Neuronal stem cell (in vitro differentiated cells): ENCODE data around the gene RNF224.
A peak's percentile ranks its signal among the peaks of the same experiment; 100 is the strongest.

ENCODE experiments used
- DNase-seq: peaks from one replicate; pipeline ENCODE4 v3.0.0-alpha.2; 2013; ENCODE audit warnings: low spot score
- H2AFZ ChIP-seq: one replicate; pipeline ENCODE4 v1.6.1; 2013; ENCODE audit warnings: mild to moderate bottlenecking, low read length, inconsistent platforms
- H2AK5ac ChIP-seq: 2 replicates; pipeline ENCODE4 v1.6.1; 2013; ENCODE audit warnings: low read depth, mild to moderate bottlenecking, inconsistent platforms, low read length, moderate library complexity, mixed read lengths
- H2BK120ac ChIP-seq: 2 replicates; pipeline ENCODE4 v1.6.1; 2013; ENCODE audit warnings: low read depth, mild to moderate bottlenecking, inconsistent platforms, low read length, moderate library complexity, mixed read lengths
- H2BK12ac ChIP-seq: one replicate; pipeline ENCODE4 v1.6.1; 2013; ENCODE audit warnings: low read length, inconsistent platforms
- H2BK15ac ChIP-seq: 2 replicates; pipeline ENCODE4 v1.6.1; 2013; ENCODE audit warnings: mild to moderate bottlenecking, low read length, inconsistent platforms, mixed read lengths
- H2BK5ac ChIP-seq: one replicate; pipeline ENCODE4 v1.6.1; 2013; ENCODE audit warnings: inconsistent platforms, mild to moderate bottlenecking, low read length, moderate library complexity
- H3K14ac ChIP-seq: one replicate; pipeline ENCODE4 v1.6.1; 2013; ENCODE audit warnings: low read length, inconsistent platforms
- H3K18ac ChIP-seq: 2 replicates; pipeline ENCODE4 v1.6.1; 2013; ENCODE audit warnings: low read length, inconsistent platforms
- H3K23ac ChIP-seq: 2 replicates; pipeline ENCODE4 v1.6.1; 2013; ENCODE audit warnings: low read depth, mild to moderate bottlenecking, mixed read lengths, low read length, inconsistent platforms; ENCODE audit not compliant: poor library complexity
- H3K27ac ChIP-seq: replicated peaks from 3 replicates; pipeline ENCODE4 v1.5.1; 2013; ENCODE audit warnings: low read length, inconsistent platforms
- H3K27me3 ChIP-seq, 3 experiments: 2 replicates each; pipeline ENCODE4 v1.6.1; 2013; ENCODE audit warnings: low read length in 3 of 3, mild to moderate bottlenecking in 2 of 3, inconsistent platforms in 1 of 3, low read depth in 1 of 3, mixed read lengths in 1 of 3, moderate library complexity in 1 of 3; ENCODE audit not compliant: control insufficient read depth in 3 of 3, insufficient read depth in 3 of 3
- H3K36me3 ChIP-seq, 2 donors: replicated peaks in 1 of 2; 2 replicates each; pipeline ENCODE4 v1.6.1; 2013; ENCODE audit warnings: low read length in 2 of 2; ENCODE audit not compliant: control insufficient read depth in 2 of 2, insufficient read depth in 2 of 2
- H3K4ac ChIP-seq: 2 replicates; pipeline ENCODE4 v1.6.1; 2013; ENCODE audit warnings: inconsistent platforms, mild to moderate bottlenecking, low read length, moderate library complexity
- H3K4me1 ChIP-seq, 2 donors: 1 replicate in 1 of 2; 2 replicates in 1 of 2; pipeline ENCODE4 v1.6.1; 2013; ENCODE audit warnings: low read length in 2 of 2, low read depth in 1 of 2; ENCODE audit not compliant: control insufficient read depth in 2 of 2, insufficient read depth in 1 of 2
- H3K4me2 ChIP-seq: one replicate; pipeline ENCODE4 v1.6.1; 2013; ENCODE audit warnings: mild to moderate bottlenecking, low read length, inconsistent platforms; ENCODE audit not compliant: insufficient read depth, poor library complexity, severe bottlenecking
- H3K4me3 ChIP-seq, 2 donors: 2 replicates each; pipeline ENCODE4 v1.5.1; 2013; ENCODE audit warnings: low read length in 2 of 2, mild to moderate bottlenecking in 2 of 2, inconsistent platforms in 1 of 2, moderate library complexity in 1 of 2
- H3K79me1 ChIP-seq: one replicate; pipeline ENCODE4 v1.6.1; 2013; ENCODE audit warnings: low read depth, mild to moderate bottlenecking, inconsistent platforms, low read length, moderate library complexity
- H3K9ac ChIP-seq: one replicate; pipeline ENCODE4 v1.6.1; 2013; ENCODE audit warnings: mild to moderate bottlenecking, low read depth, low read length, inconsistent platforms; ENCODE audit not compliant: poor library complexity
- H3K9me3 ChIP-seq, 2 donors: replicated peaks in 1 of 2; 2 replicates each; pipeline versions ENCODE3 to v1.6.1; 2013; ENCODE audit warnings: low read length in 2 of 2, mild to moderate bottlenecking in 2 of 2, inconsistent platforms in 1 of 2, low read depth in 1 of 2, mixed read lengths in 1 of 2, moderate library complexity in 1 of 2; ENCODE audit not compliant: control insufficient read depth in 2 of 2, insufficient read depth in 1 of 2
- H4K8ac ChIP-seq: one replicate; pipeline ENCODE4 v1.6.1; 2013; ENCODE audit warnings: low read depth, mild to moderate bottlenecking, inconsistent platforms, low read length, moderate library complexity
- H4K91ac ChIP-seq: one replicate; pipeline ENCODE4 v1.6.1; 2013; ENCODE audit warnings: low read length, low read depth, mild to moderate bottlenecking, inconsistent platforms; ENCODE audit not compliant: poor library complexity
- WGBS, 2 donors: extraction: QIAGEN DNeasy Blood & Tissue Kit; methylation state at CpG; one replicate each; pipeline ENCODE4 v1.1.7; 2013; ENCODE audit warnings: missing lambda C conversion rate in 2 of 2, mixed read lengths in 1 of 2; ENCODE audit not compliant: insufficient read length in 2 of 2, insufficient replicate concordance in 1 of 2; ENCODE audit errors: extremely low coverage in 2 of 2; 5-methylcytosine and 5-hydroxymethylcytosine counted together

RNF224 gene

GRCh38 chr9:137191691-137192447 lies 35.4 kb upstream of the RNF224 start:
- no peak overlapping the region for H3K23ac ChIP-seq
- no peak for DNase-seq
- no CpG with 5 or more reads among the region's 22 CpGs for WGBS, 2 donors
- peaks cover 17 to 21% of the 10 kb centered on the region in 2 donors for H3K4me1 ChIP-seq
- no peak overlapping the region for H3K9ac ChIP-seq
- peaks cover 12 to 33% of the 10 kb centered on the region in 2 donors for H3K36me3 ChIP-seq
- no peak overlapping the region for H2BK12ac ChIP-seq
- no peak overlapping the region for H2BK120ac ChIP-seq
- H3K27ac ChIP-seq = no peak overlapping the region
- H3K4ac ChIP-seq = no peak overlapping the region
- H3K79me1 ChIP-seq = peaks cover 39% of the 10 kb centered on the region
- no peak overlapping the region for H2BK5ac ChIP-seq
- peaks cover 0 to 2% (median 0%) of the 10 kb centered on the region in 3 experiments for H3K27me3 ChIP-seq
- no peak overlapping the region for H3K4me3 ChIP-seq
- H2AFZ ChIP-seq = no peak overlapping the region
- no peak overlapping the region for H2BK15ac ChIP-seq
- H4K8ac ChIP-seq = no peak overlapping the region
- no peak overlapping the region for H4K91ac ChIP-seq
- no peak overlapping the region for H3K18ac ChIP-seq
- H2AK5ac ChIP-seq = no peak overlapping the region
- peaks cover 0 to 1% of the 10 kb centered on the region in 2 donors for H3K9me3 ChIP-seq
- H3K4me2 ChIP-seq = no peak overlapping the region
- H3K14ac ChIP-seq = no peak overlapping the region

GRCh38 chr9:137192448-137192780 lies 34.9 kb upstream of the RNF224 start:
- no peak overlapping the region for H3K4me2 ChIP-seq
- H3K4me1 ChIP-seq = peaks cover 17 to 19% of the 10 kb centered on the region in 2 donors
- H3K4ac ChIP-seq = no peak overlapping the region
- DNase-seq = no peak
- H3K18ac ChIP-seq = no peak overlapping the region
- H2BK15ac ChIP-seq = no peak overlapping the region
- H3K9ac ChIP-seq = no peak overlapping the region
- H2BK12ac ChIP-seq = no peak overlapping the region
- peaks cover 0 to 1% of the 10 kb centered on the region in 2 donors for H3K9me3 ChIP-seq
- no peak overlapping the region for H3K23ac ChIP-seq
- H3K27me3 ChIP-seq = peaks cover 0 to 2% (median 0%) of the 10 kb centered on the region in 3 experiments
- H2BK5ac ChIP-seq = no peak overlapping the region
- peaks cover 7 to 28% of the 10 kb centered on the region in 2 donors for H3K36me3 ChIP-seq
- H3K27ac ChIP-seq = no peak overlapping the region
- no peak overlapping the region for H3K4me3 ChIP-seq
- H4K91ac ChIP-seq = no peak overlapping the region
- no peak overlapping the region for H2BK120ac ChIP-seq
- H2AFZ ChIP-seq = no peak overlapping the region
- no peak overlapping the region for H2AK5ac ChIP-seq
- no peak overlapping the region for H4K8ac ChIP-seq
- no peak overlapping the region for H3K14ac ChIP-seq
- peaks cover 39% of the 10 kb centered on the region for H3K79me1 ChIP-seq
- no CpG with 5 or more reads among the region's 10 CpGs for WGBS, 2 donors

GRCh38 chr9:137192859-137193258 lies 34.4 kb upstream of the RNF224 start:
- WGBS, 2 donors = no CpG with 5 or more reads among the region's 2 CpGs
- Histone ChIP-seq H3K36me3 (peaks cover 7 to 28% of the 10 kb centered on the region in 2 donors), H3K79me1 (peaks cover 39% of the 10 kb centered on the region), H2AK5ac (no peak overlapping the region), H2BK15ac (no peak overlapping the region), H3K14ac (no peak overlapping the region), H3K18ac (no peak overlapping the region), H3K4me2 (no peak overlapping the region), H3K9me3 (peaks cover 0 to 1% of the 10 kb centered on the region in 2 donors), H3K9ac (no peak overlapping the region), H4K91ac (no peak overlapping the region), H4K8ac (no peak overlapping the region), H2BK120ac (no peak overlapping the region), H3K23ac (no peak overlapping the region), H2AFZ (no peak overlapping the region), H3K27me3 (peaks cover 0 to 2% (median 0%) of the 10 kb centered on the region in 3 experiments), H3K4me3 (no peak overlapping the region), H2BK12ac (no peak overlapping the region), H3K27ac (no peak overlapping the region), H2BK5ac (peak overlapping the region; percentile 53), H3K4ac (no peak overlapping the region), H3K4me1 (peaks cover 14 to 15% of the 10 kb centered on the region in 2 donors)
- DNase-seq = no peak

DNA sequence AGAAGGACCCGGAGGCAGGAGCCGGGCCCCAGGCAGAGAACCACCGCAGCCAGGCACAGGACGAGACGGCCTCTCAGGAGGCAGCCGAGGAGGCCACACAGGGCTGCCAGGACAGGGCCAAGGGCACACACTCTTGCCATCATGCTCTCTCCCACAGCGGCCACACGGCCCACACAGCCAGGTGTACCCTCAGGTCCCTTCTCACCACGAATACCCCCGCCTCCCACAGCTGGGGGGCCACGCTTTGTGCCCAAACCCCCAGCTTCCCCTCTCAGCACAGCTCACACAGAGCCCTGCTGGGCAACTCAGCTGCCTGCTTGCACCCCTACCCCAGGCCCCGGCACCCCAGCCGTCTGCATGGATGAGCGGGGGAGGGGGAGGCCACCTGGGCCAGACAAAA lies 33.5 kb upstream of the RNF224 start:
- no CpG with 5 or more reads among the region's 14 CpGs for WGBS, 2 donors

More for the DNA sequence above, 33.5 kb upstream of the RNF224 start:
- no peak overlapping the region for H3K4me3 ChIP-seq
- peak overlapping the region; percentile 96 for H4K8ac ChIP-seq
- H3K27ac ChIP-seq = no peak overlapping the region
- peaks cover 0 to 1% of the 10 kb centered on the region in 2 donors for H3K9me3 ChIP-seq
- no peaks in the 10 kb centered on the region for H3K27me3 ChIP-seq
- H2AFZ ChIP-seq = no peak overlapping the region
- no peak overlapping the region for H2BK12ac ChIP-seq
- peak overlapping the region; percentile 68 for H2AK5ac ChIP-seq
- no peak overlapping the region for H3K4me2 ChIP-seq
- H2BK15ac ChIP-seq = no peak overlapping the region
- no peak overlapping the region for H3K18ac ChIP-seq
- no peak overlapping the region for H2BK120ac ChIP-seq
- no peak for DNase-seq
- no peak overlapping the region for H3K23ac ChIP-seq
- no peak overlapping the region for H3K4ac ChIP-seq
- peaks cover 16 to 21% of the 10 kb centered on the region in 2 donors for H3K4me1 ChIP-seq
- H3K14ac ChIP-seq = no peak overlapping the region
- H4K91ac ChIP-seq = no peak overlapping the region
- peak overlapping the region; percentile 39 for H2BK5ac ChIP-seq
- H3K9ac ChIP-seq = peak overlapping the region; percentile 81
- H3K79me1 ChIP-seq = peaks cover 32% of the 10 kb centered on the region
- H3K36me3 ChIP-seq = peaks cover 7 to 28% of the 10 kb centered on the region in 2 donors
